ENCODE results near the gene PSMB3. TPM values are rescaled to one million over a fixed set of nuclear protein-coding genes. Genes with fewer than 3 reads are reported as not detected.

The PSMB3 gene
- total RNA-seq: 166 and 188 TPM in 2 replicates
- polyA plus RNA-seq: 333 and 379 TPM in 2 replicates

DNA sequence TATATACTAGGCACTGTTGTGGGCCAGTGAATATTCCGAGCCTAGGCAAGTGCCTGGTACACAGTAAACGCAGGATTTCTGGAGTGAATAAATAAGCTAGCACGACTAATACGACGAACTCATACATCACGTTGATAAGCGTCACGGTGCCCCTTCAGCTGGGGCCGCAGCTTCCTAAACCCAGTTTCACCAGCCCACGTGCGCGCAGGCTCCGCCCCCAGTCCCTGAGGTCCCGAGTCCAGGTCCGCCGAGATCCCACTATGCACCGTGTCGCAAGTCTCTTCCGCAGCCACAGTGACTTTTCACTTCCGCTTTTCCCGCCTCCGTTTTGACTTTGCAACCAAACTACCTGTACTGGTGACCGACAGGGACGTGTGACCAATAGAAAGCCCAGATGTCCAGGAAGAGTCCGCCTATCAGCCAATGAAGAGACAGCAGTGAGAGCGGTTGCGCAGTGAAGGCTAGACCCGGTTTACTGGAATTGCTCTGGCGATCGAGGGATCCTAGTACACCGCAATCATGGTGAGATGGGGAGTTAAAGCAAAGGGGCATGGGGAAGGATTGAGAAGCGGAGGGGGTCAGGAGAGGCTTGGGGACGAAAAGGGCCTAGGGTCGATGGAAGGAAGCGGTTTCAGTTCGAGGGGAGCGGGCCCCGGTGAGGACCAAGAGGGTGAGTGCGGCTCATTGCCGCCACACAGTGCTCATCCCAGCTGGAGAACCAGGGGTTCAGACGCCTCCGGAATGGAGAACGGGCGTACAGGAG is at the start of gene PSMB3:
TSS of gene PSMB3 (plus strand) at position 434 of the 763 bp plus-strand sequence. CDS start at position 520, 86 bp downstream.
- H3K9me3 ChIP-seq (ENCODE audit: low read depth): no peaks in the 10 kb centered on the region
- TF ChIP-seq, protein P1, sequence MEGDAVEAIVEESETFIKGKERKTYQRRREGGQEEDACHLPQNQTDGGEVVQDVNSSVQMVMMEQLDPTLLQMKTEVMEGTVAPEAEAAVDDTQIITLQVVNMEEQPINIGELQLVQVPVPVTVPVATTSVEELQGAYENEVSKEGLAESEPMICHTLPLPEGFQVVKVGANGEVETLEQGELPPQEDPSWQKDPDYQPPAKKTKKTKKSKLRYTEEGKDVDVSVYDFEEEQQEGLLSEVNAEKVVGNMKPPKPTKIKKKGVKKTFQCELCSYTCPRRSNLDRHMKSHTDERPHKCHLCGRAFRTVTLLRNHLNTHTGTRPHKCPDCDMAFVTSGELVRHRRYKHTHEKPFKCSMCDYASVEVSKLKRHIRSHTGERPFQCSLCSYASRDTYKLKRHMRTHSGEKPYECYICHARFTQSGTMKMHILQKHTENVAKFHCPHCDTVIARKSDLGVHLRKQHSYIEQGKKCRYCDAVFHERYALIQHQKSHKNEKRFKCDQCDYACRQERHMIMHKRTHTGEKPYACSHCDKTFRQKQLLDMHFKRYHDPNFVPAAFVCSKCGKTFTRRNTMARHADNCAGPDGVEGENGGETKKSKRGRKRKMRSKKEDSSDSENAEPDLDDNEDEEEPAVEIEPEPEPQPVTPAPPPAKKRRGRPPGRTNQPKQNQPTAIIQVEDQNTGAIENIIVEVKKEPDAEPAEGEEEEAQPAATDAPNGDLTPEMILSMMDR (IDR thresholded peaks at IDR 0.05; ENCODE audit: low read depth, low read length): no peak
- H3K4me3 ChIP-seq: peak within 1 kb of the TSS; percentile 97

GRCh38 chr17:38702916-38703741 is 49.4 kb upstream of the PSMB3 start:
- Histone ChIP-seq H3K27ac (peak overlapping the region; percentile 64), H3K4me1 (ENCODE audit: low read depth) (peaks cover 4% of the 10 kb centered on the region), H3K36me3 (no peaks in the 10 kb centered on the region), H3K4me3 (peak overlapping the region; percentile 95), H3K27me3 (peaks cover 32% of the 10 kb centered on the region), H3K9me3 (ENCODE audit: low read depth) (no peaks in the 10 kb centered on the region)
- TF ChIP-seq, protein P1 (IDR thresholded peaks at IDR 0.05; ENCODE audit: low read depth, low read length): no peak
- no peak for DNase-seq (ENCODE audit: low read depth in 1 of 2, low spot score in 1 of 2)

More for the DNA sequence above, at the start of gene PSMB3:
- DNase-seq (ENCODE audit: low read depth in 1 of 2, low spot score in 1 of 2): peak; percentile 98 to 99
- Histone ChIP-seq H3K36me3 (peaks cover 7% of the 10 kb centered on the region), H3K27me3 (no peaks in the 10 kb centered on the region), H3K4me1 (ENCODE audit: low read depth) (peaks cover 12% of the 10 kb centered on the region), H3K27ac (peak within 1 kb of the TSS; percentile 44)

GRCh38 chr17:38703742-38704605 is 48.6 kb upstream of the PSMB3 start:
- peak; percentile 52 to 87 for DNase-seq (ENCODE audit: low read depth in 1 of 2, low spot score in 1 of 2)
- H3K27me3 ChIP-seq: peaks cover 28% of the 10 kb centered on the region
- TF ChIP-seq, protein P1 (IDR thresholded peaks at IDR 0.05; ENCODE audit: low read depth, low read length): no peak
- peak overlapping the region; percentile 95 for H3K4me3 ChIP-seq
- no peaks in the 10 kb centered on the region for H3K9me3 ChIP-seq (ENCODE audit: low read depth)
- H3K36me3 ChIP-seq: no peaks in the 10 kb centered on the region
- H3K4me1 ChIP-seq (ENCODE audit: low read depth): peaks cover 4% of the 10 kb centered on the region
- H3K27ac ChIP-seq: peak overlapping the region; percentile 87

- H3K36me3 ChIP-seq: no peaks in the 10 kb centered on the region
- TF ChIP-seq, protein P1 (IDR thresholded peaks at IDR 0.05; ENCODE audit: low read depth, low read length): no peak
- peak; percentile 79 to 84 for DNase-seq (ENCODE audit: low read depth in 1 of 2, low spot score in 1 of 2)
- peak within 1 kb of the TSS; percentile 87 for H3K27ac ChIP-seq
- no peaks in the 10 kb centered on the region for H3K9me3 ChIP-seq (ENCODE audit: low read depth)
- peaks cover 4% of the 10 kb centered on the region for H3K4me1 ChIP-seq (ENCODE audit: low read depth)
- peak within 1 kb of the TSS; percentile 95 for H3K4me3 ChIP-seq
- peaks cover 20% of the 10 kb centered on the region for H3K27me3 ChIP-seq
Measured at GRCh38 chr17:38704606-38705522, 47.7 kb upstream of the PSMB3 start, which contains the start of gene MLLT6. MLLT6 (plus strand) TSS chr17:38705273; CDS start chr17:38705633, 360 bp downstream.

Measured in cardiac muscle cell (in vitro differentiated cells and primary cell).